ENCODE results near the gene SLAMF7. TPM values are rescaled to one million over a fixed set of nuclear protein-coding genes. Genes with fewer than 3 reads are reported as not detected.
"Not testable (repeated sequence)": the region's sequence is repeated elsewhere in the genome, so short reads cannot be mapped to it uniquely, and the experiment has no call there.

The SLAMF7 gene
- total RNA-seq, 1 donor = not detected

DNA sequence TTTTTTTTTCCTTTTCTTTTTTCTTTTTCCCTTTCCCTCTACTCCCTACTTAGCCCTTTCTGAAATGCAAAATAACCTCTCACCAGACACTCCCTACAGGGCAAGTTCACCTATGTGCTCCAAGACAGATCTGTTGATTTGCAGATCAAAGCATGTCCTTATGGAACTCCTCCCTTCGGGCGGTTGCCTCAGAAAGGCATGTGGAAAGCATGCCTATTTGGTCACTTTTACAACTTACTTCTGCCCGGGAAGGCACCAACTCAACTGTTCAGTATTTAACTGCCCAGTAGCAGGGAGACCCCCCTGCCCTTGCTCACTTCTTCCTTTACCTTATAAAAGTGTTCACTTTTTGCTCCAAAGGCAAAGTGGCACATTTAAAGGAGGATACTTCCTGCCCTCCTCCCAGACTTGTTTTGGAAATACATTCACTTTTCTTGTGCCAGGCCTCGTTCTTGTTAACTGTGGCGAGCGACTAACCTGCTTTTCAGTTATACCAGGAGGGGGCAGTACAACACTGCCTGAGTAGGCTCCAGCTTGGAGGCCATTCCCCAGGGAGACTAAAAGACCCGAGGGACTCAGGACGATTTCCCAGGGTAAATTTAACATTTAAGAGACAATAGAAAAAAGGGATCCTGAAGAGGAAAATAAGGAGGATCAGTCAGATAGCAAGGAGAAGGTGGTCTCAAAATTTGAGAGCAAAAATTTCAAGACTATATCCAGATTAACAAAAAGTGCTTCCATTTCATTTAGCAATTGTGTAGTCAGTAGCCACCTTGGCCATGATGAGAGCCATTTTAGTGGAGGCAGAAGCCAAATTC is 12.3 kb upstream of the SLAMF7 start:
- TF ChIP-seq, protein P1, sequence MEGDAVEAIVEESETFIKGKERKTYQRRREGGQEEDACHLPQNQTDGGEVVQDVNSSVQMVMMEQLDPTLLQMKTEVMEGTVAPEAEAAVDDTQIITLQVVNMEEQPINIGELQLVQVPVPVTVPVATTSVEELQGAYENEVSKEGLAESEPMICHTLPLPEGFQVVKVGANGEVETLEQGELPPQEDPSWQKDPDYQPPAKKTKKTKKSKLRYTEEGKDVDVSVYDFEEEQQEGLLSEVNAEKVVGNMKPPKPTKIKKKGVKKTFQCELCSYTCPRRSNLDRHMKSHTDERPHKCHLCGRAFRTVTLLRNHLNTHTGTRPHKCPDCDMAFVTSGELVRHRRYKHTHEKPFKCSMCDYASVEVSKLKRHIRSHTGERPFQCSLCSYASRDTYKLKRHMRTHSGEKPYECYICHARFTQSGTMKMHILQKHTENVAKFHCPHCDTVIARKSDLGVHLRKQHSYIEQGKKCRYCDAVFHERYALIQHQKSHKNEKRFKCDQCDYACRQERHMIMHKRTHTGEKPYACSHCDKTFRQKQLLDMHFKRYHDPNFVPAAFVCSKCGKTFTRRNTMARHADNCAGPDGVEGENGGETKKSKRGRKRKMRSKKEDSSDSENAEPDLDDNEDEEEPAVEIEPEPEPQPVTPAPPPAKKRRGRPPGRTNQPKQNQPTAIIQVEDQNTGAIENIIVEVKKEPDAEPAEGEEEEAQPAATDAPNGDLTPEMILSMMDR (IDR thresholded peaks at IDR 0.05; ENCODE audit: extremely low read depth, low read depth, low read length) = peak; percentile 66
- no peak overlapping the region for H3K27ac ChIP-seq (ENCODE audit: low read depth, low read length)
- H3K4me1 ChIP-seq (ENCODE audit: insufficient read depth, low read length) = peaks cover 5% of the 10 kb centered on the region
- H3K4me3 ChIP-seq (ENCODE audit: insufficient read depth, low read length) = no peak overlapping the region
- no peak overlapping the region for H3K4me2 ChIP-seq (ENCODE audit: insufficient read depth, low read length)
- H2AFZ ChIP-seq (ENCODE audit: low read length) = peak overlapping the region; percentile 74
- no peaks in the 10 kb centered on the region for H4K20me1 ChIP-seq (ENCODE audit: insufficient read depth, low read length)
- no peaks in the 10 kb centered on the region for H3K79me2 ChIP-seq (ENCODE audit: insufficient read depth, low read length)
- H3K36me3 ChIP-seq (ENCODE audit: insufficient read depth, low read length) = no peaks in the 10 kb centered on the region
- no peaks in the 10 kb centered on the region for H3K27me3 ChIP-seq (ENCODE audit: insufficient read depth, low read length)
- H3K9me3 ChIP-seq (ENCODE audit: low read depth, low read length) = no peaks in the 10 kb centered on the region
- peak; percentile 47 for DNase-seq (ENCODE audit: insufficient read length, low spot score, missing footprints)

DNA sequence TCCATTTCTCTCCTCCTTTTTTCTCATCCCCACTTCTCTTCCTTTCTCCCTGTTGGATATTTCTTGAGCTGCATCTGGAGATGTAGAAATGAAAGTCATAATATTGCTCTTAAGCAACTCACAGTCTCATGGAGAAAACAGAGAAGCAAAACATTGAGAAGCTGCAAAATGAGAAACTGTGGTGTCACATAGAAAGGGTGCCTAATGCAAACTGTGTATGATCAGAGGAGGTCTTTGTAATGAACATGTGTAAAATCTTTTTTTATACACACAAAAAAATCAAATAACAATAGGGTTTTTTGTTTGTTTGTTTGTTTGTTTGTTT is 11.8 kb upstream of the SLAMF7 start:
- Histone ChIP-seq H3K9me3 (ENCODE audit: low read depth, low read length) (no peaks in the 10 kb centered on the region), H3K27ac (ENCODE audit: low read depth, low read length) (no peak overlapping the region), H3K36me3 (ENCODE audit: insufficient read depth, low read length) (no peaks in the 10 kb centered on the region), H3K79me2 (ENCODE audit: insufficient read depth, low read length) (no peaks in the 10 kb centered on the region), H3K4me1 (ENCODE audit: insufficient read depth, low read length) (peaks cover 5% of the 10 kb centered on the region), H3K4me2 (ENCODE audit: insufficient read depth, low read length) (no peak overlapping the region), H3K27me3 (ENCODE audit: insufficient read depth, low read length) (no peaks in the 10 kb centered on the region), H4K20me1 (ENCODE audit: insufficient read depth, low read length) (no peaks in the 10 kb centered on the region), H3K4me3 (ENCODE audit: insufficient read depth, low read length) (no peak overlapping the region), H2AFZ (ENCODE audit: low read length) (no peak overlapping the region)
- TF ChIP-seq, protein P1 (IDR thresholded peaks at IDR 0.05; ENCODE audit: extremely low read depth, low read depth, low read length) = no peak
- DNase-seq (ENCODE audit: insufficient read length, low spot score, missing footprints) = no peak

GRCh38 chr1:160731564-160731963 is 7.5 kb upstream of the SLAMF7 start:
- H3K27ac ChIP-seq (ENCODE audit: low read depth, low read length); DNase-seq (ENCODE audit: insufficient read length, low spot score, missing footprints); H3K36me3 ChIP-seq (ENCODE audit: insufficient read depth, low read length); H3K27me3 ChIP-seq (ENCODE audit: insufficient read depth, low read length); H3K4me1 ChIP-seq (ENCODE audit: insufficient read depth, low read length); H4K20me1 ChIP-seq (ENCODE audit: insufficient read depth, low read length); H3K4me3 ChIP-seq (ENCODE audit: insufficient read depth, low read length); H2AFZ ChIP-seq (ENCODE audit: low read length); H3K9me3 ChIP-seq (ENCODE audit: low read depth, low read length); H3K4me2 ChIP-seq (ENCODE audit: insufficient read depth, low read length); H3K79me2 ChIP-seq (ENCODE audit: insufficient read depth, low read length): not testable (repeated sequence)

GRCh38 chr1:160731990-160732389 is 7.1 kb upstream of the SLAMF7 start:
- Histone ChIP-seq H4K20me1 (ENCODE audit: insufficient read depth, low read length) (no peaks in the 10 kb centered on the region), H3K9me3 (ENCODE audit: low read depth, low read length) (no peaks in the 10 kb centered on the region), H3K4me3 (ENCODE audit: insufficient read depth, low read length) (no peak overlapping the region), H3K4me2 (ENCODE audit: insufficient read depth, low read length) (no peak overlapping the region), H3K27ac (ENCODE audit: low read depth, low read length) (no peak overlapping the region), H3K79me2 (ENCODE audit: insufficient read depth, low read length) (no peaks in the 10 kb centered on the region), H2AFZ (ENCODE audit: low read length) (no peak overlapping the region), H3K4me1 (ENCODE audit: insufficient read depth, low read length) (no peaks in the 10 kb centered on the region), H3K27me3 (ENCODE audit: insufficient read depth, low read length) (no peaks in the 10 kb centered on the region), H3K36me3 (ENCODE audit: insufficient read depth, low read length) (no peaks in the 10 kb centered on the region)
- TF ChIP-seq, protein P1 (IDR thresholded peaks at IDR 0.05; ENCODE audit: extremely low read depth, low read depth, low read length) = no peak
- no peak for DNase-seq (ENCODE audit: insufficient read length, low spot score, missing footprints)
